GM21825 (cell line): Measurements from ENCODE around the gene RNF112.

Source experiments
- ATAC-seq: cut with Tn5 transposase; IDR thresholded peaks from one replicate; pipeline ENCODE4 v1.9.1; 2021; ENCODE audit warnings: mild to moderate bottlenecking, moderate library complexity; ENCODE audit not compliant: unreplicated experiment

RNF112 gene

DNA sequence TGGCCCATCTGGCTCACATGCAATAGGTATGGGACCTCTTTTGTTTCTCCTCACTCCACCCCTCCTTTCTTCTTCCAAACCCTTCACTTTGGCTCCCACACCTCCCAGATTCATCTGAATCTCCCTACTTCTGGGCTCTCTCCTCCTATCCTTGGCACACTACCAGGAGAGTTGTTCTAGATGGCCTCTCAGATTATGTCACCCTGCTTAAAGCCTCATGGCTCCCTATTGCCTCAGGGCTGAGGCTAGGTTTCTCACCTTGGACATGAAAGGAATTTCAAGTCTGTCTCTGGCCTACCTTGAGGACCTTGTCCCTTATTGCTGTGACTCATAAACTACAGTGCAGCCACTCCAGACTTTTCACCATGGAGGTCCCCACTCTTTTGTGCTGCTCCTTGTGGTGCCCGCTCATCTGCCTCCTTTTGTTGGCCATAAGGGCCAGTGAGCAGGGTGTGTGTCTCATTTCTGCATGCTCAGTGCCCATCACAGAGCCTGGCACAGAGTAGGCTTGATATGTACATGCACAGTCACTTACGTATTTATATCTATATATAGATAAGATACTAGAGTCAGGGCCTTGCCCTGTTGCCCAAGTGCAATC, 23.0 kb upstream of the RNF112 start:
- ATAC-seq, result no peak

DNA sequence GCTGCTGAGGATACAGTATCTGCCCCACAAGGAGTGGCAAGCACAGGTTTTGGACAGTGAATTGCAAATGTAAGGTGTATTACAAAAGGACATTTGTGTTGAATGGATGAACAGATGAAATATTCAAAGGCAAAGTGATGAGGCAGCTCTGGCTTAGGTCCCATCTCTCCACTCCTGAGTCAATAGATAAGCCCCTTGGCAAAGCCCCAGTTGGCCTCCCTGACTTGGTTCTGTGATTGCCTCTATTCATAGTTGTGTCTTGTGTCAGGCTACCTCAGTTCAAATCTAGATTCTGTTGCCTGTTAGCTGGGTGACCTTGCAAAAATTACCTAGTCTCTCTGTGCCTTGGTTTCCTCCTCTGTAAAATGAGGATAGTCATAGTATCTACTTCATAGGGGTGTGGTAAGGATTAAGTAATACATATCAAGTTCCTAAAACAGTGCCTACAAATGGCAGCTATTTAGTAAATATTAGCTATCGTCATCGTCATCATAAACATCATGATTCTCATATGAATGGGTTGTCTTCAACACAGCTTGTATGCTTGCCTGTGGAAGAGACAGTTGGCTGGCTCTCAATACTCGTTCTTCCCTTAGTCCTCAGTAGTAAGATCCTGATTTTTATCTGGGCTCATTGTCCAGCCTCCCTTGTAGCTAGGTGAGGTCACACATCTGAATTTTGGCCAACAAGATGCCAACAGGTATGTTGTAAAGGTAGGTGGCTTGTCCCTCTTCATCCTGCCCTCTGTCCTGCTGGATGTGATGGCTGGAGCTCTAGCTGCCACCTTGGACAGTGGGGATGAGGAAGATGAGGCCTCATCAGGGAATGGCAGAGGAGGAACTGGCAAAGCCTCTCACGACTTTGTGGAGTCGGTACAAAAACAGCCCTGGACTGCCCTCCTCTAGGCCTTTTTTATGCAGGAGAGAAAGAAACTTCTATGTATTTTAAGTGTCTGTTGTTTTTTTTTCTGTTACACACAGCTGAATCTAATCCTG, 21.9 kb upstream of the RNF112 start:
- ATAC-seq, result no peak

DNA sequence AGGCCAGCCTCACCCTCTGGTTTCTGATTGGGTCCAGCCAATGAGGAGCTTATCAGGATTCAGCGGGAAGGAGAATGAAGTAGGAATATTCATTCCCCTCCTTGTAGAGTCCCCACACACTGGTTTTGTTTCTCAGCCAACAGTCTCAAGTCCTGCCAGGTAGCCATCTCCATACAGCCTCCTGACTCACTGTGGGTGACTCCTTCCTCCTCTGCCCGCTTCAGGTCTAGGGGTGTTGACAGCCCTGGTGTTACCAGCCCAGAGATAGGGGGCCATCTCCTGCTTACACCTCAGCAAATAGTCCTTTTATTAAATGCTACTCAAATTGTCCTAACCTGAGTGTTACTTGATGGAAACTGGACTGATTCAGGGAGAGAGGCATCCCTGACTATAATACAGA, 20.1 kb upstream of the RNF112 start:
- no peak for ATAC-seq

DNA sequence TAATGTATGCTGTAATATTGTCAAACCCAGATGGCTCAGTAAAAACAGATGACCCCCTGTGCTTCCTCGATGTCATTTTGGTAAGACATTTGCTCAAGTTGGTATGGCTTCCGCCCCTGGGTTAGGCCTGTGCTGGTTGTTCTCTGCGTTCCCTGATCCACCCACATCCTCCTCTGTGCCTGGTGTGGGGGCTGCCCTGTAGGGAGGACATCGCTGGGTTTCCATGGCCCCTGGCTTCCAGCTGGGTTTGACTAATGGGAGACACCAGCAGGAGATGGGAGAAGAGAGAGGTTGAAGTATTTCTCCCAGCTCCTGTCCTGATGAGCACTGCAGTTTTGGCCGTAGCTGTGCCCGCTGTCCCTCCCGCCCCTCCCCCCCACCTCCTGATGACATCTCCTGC, 19.6 kb upstream of the RNF112 start:
- no peak for ATAC-seq

DNA sequence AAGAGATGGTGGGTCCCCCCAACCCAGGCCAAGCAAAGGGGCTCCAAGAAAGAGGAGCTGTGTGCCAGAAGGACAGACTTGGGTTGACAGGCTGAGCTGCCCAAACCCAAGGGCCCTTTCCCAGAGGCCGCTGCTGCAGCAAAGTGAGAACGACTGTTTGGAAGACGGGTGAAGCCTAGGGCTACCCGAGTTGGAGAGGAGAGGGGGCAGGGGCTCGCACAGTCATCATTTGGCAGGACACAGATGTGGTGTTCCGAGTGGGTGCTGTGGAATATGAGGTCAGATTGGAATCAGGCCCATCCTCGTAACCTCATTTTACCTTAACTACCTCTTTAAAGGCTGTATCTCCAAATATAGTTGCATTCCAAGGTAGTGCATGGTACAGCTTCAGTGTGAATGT, 18.7 kb upstream of the RNF112 start:
- ATAC-seq, result no peak

DNA sequence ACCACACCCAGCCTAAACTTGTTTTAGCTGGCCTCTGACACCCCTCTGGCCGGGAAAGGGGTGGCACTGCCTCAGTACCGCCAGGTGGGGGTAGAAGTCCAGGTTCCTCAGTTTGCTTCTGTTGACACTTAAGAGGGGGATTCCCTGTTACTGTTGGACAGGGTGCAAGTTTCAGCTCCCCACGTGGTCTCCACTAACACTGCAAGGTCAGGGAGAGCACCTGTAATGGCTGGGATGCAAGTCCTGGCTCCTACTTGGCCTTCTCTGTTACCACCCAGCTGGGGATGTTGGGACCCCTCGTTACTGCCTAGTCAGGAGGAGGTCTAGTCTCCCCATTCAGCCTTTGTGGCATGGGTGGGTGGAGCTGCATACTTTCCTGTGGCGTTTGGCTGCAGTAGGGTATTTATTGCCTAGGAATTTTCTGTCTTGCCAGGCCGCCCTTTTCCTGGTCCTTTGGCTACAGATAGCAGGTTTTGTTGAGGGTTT, 13.4 kb upstream of the RNF112 start:
- no peak for ATAC-seq

DNA sequence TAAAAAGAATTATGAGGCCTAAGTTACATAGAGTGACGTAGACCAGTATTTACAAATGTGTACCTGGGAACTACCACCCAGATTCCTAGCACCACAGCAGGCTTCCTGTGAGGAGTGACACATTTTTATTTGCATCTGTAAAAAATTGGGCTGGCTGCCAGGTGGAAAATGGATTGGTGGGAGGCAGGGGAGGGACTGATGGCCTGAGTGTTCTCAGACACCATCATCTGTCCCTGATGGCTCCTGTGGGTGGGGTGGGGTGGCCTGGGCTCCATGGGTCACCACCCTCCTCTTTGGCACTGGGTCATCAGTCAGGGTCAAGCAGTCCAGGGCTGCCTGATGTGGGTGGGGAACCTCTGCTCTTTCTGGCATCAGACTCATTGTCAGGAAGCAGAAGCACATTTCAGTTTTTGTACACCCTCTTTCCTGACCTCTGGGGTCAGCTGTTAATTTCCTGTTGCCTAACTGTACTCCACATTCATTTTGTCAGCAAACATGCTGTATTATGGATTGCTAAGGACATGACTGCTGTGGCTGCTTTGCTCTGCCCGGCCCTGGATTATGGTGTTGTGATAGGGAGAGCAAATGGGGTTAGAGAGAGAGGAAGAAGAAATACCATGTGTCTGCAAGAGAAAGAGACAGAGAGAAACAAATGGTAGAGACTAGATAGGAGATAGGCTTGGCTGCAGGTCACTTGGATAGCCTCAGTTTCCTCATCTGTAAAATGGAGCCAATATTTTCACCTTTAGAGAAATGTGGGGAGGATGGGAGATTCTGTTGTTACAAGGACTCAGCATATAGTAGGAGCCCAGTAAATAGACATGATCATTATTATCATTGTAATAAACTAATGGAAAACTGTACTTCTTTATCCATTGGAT, 12.5 kb upstream of the RNF112 start:
- ATAC-seq, result no peak

DNA sequence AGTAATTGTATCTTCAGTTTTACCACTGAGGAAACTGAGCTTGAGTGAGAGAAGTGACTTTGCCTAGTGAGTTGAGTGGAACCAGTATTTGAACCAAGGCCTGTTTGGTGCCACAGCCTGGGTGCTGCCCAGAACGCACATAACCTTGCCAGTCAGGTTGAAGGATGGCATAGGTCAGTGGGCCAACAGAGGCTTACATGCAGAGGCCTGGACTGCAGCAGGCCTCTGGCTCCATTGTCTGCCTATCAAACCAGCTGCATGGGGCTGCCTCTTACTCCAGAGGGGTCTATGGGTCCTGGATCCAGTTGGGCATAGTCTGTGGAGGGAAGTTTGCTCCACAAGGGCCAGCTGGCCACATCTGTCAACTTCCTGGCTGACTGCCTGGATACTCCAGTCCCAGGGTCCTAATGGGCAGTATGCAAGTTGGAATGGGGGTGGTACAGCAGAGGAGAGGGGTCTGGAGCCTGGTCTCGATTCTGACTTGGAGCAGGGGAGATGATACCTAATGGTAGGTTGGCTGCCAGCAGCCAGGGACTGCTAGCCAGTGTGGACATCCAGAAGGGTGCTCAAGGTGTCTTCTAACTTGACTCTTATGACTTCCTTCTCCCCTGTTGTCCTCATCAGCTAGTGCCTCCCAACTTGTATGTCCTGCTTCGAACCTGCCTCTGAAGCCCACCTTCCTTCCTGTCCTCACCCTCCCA, 11.1 kb upstream of the RNF112 start:
- ATAC-seq, result no peak

DNA sequence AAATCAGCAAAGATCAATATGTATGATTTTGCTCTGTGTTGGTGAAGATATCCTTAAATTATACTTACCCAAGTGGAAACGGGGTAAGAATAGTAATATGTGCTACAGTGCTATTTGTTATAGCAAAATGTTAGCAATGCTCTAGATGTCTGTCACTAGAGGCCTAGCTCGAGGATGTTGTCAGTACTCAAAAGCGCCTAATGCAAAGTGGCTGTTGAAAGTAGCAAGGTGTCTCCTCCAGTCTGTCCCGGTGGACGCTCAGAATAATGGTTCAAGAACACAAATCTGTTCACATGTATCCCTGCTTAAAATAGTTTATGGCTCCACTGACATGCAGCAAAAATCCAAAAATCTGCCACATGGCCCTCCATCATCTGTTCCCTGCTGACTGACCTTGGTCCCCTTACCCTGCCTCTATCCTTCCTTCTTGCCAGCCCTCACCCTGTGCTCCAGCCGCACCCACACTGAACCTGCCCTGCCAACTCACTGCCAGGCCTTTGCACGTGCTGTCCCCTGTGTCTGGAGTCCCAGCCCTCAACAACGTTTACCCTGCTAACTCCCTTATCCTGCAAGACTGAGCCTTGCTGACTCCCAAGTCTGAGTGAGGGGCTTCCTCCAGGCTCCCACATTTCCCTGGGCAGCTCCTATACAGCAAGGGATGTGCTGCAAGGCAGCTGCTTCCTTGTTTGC, 9.6 kb upstream of the RNF112 start:
- no peak for ATAC-seq

DNA sequence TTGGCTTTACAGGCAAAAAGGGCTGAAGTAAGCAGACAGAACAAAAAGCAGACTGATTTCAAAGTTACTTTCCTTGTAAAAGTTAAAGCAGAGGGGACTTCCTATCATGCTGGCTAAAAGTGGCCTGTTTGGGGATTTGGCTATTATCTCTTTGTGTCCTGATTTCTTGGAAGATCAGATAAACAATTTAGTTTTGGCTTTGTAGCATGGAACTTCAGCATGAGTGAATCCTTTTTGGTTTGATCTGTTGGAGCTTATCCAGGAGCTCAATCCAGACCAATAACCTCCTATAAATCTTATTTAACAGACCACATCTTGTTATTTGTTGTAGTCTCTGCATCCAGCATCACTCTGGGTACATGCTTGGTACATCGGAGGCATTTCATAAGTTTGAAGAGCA, 8.9 kb upstream of the RNF112 start:
- no peak for ATAC-seq

DNA sequence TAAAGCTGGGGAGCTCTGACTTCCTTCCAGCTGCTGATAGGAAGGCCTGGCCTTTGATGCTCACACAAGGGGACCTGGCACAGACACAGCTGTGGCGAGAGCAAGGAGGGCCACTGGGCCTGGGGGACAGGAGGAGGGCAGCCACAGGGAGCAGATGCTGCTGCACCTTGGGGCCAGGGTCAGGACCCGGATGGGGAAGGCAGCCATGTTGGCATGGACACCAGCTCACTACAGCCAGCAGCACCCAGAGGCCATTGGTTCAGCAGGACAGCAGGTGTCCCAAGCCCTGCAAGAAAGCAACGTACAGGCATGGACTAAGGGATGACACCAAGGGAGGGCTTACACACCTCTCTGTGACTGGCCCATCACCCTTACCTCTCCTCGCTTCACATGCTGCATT, 8.0 kb upstream of the RNF112 start:
- no peak for ATAC-seq

DNA sequence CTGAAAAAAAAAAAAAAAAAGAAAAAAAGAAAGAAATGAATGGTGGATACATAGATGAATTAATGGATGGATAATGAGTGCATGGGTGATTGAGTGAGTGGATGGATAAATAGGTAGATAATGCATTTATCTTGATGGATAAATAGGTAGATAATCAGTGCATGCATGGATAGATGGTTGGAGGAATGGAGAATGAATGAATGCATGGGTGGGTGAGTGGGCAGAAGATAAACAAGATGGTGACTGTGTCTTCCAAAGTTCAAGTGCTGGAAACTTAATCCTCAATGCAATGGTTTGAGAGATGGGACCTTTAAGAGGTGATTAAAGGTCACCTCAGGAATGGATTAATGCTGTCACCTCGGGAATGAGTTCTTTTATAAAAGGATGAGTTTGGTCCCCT, 6.8 kb upstream of the RNF112 start:
- ATAC-seq, result no peak

DNA sequence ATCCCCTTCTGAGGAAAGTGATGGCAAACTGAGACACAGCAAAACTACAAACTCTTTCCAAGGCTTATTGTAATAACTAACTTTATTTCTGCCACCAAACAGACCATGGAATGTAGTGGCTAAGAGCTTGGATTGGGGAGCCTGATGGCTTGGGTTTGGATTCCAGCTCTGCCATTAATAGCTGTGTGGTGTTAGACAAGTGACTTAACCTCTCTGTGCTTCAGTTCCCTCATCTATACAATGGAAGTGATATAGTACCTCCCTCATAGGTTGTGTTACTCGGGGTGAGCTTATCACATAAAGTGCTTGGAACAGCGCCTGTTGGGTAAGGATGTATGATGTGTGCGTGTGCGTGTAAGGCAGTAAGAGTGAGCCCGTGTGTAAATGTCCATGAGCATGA, 5.9 kb upstream of the RNF112 start:
- ATAC-seq, result no peak

DNA sequence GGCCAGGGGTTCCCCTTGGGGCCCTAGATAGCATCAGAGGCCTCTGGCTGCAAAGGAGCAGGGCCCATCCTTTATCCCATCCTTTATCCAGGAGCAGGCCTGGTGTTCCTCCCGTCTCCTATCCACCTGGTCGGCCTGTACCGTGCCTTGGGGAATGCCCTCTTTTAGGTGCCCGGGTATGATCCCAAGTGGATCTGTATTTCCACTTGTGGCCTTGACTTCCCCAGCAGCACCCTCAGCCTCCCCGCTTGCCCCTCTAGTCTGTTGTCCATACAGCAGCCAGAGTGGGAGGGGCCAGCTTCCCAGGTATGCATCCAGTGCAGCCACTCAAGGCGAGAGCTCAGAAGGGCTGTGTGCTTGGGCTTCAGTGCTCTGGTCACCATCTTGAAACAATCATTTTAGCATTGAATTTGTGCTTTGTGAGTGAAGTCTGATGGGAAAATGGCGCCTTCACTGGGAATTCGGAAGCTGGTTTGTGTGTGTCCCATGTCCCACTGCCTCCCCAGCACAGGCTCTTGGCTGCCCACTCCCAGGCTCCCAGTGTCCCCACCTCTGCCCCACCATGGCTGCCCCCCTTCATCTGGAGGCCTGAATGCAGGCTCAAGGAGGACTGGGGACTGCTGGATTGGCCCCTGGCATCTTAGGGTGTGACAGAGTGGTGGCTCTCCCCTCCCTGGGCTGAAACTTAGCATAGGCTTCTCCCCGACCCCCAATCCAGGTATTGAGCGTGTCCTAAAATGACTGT, 3.3 kb upstream of the RNF112 start:
- ATAC-seq, result no peak

DNA sequence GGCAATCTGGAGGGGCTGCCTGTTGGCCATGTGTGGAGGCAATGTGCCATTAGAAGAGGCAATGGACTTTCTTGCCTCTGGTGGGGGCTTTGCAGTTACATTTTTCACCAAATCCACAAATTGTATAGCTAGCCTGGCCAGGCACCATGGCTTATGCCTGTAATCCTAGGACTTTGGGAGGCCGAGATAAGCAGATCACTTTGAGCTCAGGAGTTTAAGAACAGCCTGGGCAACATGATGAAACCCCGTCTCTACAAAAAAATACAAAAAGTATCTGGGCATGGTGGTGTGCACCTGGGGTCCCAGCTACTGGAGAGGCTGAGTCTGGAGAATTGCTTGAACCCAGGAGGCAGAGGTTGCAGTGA, 2.7 kb upstream of the RNF112 start:
- ATAC-seq, result no peak

DNA sequence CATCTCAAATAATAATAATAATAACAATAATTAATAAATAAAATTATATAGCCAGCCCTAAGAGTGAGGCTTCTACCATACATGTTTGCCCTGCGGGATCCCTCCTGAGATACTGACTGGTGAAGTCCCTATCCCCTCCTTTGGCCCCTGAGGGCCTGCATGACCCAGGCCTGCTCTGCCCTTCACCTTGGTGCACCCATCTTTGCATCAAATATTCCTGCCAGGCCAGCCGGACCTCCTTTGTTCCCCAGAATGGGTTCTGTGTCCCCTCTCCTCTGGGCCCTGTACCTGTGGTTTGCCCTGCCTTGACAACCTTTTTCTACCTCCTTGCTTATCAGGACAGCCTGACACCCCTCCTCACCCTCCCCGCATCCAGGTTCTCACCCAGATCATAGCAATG, 2.0 kb upstream of the RNF112 start:
- no peak for ATAC-seq

DNA sequence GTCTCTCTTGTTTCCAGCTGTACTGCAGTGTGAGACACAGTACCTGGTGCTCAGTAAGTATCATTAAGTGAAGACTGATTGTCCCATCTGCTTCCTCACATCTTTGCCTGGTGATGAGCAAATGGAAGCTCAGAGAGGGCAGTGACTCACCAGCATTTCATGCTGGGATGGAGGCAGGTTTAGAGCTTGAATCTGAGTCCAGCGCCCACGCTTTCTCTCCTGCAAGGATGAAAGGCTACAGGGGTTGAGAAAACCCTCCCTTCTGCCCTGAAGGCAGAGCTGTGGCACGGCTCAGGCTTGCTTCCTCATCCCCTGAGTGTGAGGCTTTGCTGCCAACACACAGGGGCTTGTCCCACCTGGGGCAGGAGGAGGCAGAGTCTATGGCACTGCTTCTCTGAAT, 1.5 kb upstream of the RNF112 start:
- no peak for ATAC-seq

DNA sequence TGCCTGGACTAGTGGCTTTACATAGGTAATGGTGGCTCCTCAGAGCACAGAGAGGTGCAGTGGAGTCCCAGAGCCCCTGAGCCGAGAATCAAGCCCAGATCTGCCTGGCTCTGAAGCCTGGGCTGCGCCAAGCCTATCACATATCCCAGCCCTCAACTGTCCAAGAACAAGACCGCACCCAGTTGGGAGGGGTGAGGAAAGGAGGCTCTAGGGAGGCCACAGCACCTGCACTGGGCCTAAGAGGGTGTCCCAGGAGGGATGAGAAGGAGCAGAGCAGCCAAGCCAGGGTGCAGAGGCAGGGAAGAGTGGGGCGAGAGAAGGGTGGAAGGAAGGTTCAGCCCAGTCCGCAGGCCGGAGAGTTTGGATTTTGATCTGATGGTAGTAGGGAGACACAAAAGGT, 941 bp upstream of the RNF112 start:
- ATAC-seq, result no peak

DNA sequence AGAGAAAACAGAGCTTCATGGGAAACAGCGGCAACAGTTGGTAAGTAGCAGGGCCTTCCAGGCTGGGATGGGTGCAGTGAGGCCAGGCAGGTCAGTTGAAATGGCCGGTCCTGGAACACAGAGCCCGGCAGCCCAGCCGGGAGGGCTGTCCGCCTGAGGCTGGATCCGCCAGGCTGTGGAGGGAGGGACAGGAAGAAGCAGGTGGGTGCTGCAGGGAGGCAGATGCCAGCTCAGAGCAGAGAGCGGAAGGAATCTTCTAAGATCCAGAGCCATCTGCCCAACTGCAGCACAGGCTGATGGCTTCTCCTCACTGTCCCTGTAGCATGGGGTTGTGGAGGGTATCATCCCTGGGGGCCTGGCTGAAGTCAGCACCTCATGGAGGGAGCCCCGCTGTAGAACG, 599 bp downstream of the RNF112 start:
- ATAC-seq, result no peak

DNA sequence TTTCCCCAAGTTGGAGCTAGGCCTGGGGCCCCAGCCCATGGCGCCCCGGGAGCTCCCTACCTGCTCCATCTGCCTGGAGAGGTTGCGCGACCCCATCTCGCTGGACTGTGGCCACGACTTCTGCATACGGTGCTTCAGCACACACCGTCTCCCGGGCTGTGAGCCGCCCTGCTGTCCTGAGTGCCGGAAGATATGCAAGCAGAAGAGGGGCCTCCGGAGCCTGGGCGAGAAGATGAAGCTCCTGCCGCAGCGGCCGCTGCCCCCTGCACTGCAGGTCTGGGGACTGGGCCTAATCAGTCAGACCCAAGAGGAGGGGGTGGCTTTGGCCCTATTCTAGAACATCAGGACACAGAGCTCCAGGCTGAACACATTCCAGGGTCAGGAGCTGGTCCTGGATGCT, 1.5 kb downstream of the RNF112 start:
- ATAC-seq, result no peak
